Fibroblast of pulmonary artery (primary cell): Measurements from ENCODE around the gene WLS.
A peak's percentile ranks its signal among the peaks of the same experiment; 100 is the strongest.

Experiments used
- DNase-seq: peaks from one replicate; pipeline ENCODE4 v3.0.0-alpha.2; 2010; ENCODE audit warnings: low read depth
- H3K4me3 ChIP-seq: replicated peaks from 2 replicates; pipeline ENCODE4 v1.5.1; 2011; ENCODE audit warnings: low read depth, mild to moderate bottlenecking, control low read depth, low read length, moderate library complexity
- TF ChIP-seq, protein P1 (sequence below): IDR thresholded peaks from 2 replicates; pipeline ENCODE4 v1.5.1; 2011; ENCODE audit warnings: mild to moderate bottlenecking, control low read depth, low read length, inconsistent platforms; ENCODE audit errors: missing control alignments

The WLS gene

DNA sequence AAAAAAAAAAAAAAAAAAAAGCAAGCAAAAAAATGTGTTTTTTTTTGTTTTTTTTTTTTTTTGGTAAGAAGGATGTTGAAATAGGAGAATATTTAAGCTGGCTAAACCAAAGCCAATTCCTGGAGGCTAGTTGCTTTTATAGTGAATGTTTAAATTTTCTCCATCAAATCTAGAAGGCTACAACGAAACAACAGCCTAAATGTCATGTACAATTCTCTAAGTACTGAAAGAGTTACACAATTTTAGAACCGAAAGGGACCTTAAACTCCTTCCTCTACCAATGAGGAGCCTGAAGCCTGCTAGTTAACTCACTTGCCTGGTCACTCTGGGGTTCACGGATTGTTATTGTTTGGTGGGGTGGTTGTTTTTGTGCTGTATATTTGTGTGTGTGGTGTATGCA, 3.5 kb downstream of the WLS start:
- TF ChIP-seq, protein P1, sequence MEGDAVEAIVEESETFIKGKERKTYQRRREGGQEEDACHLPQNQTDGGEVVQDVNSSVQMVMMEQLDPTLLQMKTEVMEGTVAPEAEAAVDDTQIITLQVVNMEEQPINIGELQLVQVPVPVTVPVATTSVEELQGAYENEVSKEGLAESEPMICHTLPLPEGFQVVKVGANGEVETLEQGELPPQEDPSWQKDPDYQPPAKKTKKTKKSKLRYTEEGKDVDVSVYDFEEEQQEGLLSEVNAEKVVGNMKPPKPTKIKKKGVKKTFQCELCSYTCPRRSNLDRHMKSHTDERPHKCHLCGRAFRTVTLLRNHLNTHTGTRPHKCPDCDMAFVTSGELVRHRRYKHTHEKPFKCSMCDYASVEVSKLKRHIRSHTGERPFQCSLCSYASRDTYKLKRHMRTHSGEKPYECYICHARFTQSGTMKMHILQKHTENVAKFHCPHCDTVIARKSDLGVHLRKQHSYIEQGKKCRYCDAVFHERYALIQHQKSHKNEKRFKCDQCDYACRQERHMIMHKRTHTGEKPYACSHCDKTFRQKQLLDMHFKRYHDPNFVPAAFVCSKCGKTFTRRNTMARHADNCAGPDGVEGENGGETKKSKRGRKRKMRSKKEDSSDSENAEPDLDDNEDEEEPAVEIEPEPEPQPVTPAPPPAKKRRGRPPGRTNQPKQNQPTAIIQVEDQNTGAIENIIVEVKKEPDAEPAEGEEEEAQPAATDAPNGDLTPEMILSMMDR = no peak
- H3K4me3 ChIP-seq = peak overlapping the region; percentile 95
- peak; percentile 46 for DNase-seq

DNA sequence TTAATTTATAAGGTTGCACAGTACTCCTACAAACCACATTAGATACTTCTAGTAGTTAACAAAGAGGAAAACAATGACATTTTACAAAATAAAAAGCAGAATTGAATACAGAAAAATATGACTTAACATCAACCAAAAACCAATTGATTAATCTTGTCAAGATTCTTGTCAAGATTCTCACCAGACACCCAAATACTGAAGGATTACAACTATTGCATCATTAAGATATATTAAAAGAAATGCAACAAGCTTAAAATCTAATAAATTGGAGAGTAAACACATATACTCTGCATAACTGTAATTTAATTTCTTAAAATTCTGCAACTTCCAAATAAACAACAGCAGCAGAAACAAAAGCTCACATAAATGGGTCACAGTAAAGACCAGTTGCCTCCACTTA, 4.7 kb downstream of the WLS start:
- no peak for DNase-seq
- TF ChIP-seq, protein P1 = no peak
- H3K4me3 ChIP-seq = no peak overlapping the region

DNA sequence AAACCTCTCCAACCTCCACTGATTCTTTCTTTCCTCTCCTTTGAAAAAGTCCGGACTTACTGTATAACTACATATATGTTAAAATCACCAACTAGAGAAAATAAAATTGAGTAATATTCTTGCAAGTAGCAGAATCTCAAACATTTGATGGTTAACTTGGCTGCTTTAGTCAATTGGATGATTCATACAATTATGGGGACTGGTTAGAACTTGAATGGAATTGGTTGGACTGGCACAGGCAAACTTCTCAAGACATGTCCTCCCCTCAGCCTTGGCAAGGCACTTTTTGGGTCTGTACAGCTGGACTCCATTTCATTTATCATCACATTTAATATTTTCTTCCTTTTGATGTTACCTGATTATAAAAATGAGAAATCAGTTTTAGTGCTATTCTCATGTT, 6.5 kb downstream of the WLS start:
- no peak overlapping the region for H3K4me3 ChIP-seq
- DNase-seq = no peak
- TF ChIP-seq, protein P1 = no peak

DNA sequence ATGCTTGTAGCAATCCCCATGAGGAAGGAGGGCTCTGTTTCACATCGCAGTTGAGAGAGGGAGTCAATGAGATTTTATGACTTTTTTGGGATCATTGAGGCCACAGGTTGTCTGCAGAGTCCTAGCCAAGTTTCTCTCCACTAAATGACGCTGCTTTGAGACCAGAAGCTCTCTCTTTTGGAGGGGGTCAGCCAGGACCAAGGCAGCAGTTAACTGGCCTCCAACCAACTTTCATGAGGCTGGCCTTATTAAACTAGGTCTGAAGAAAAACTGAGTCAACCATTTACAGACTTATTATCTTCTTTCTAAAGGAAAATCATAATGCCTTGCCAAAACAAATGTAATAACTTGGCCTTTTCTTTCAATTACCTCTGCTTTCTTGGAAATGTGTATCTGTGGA, 8.6 kb downstream of the WLS start:
- no peak for DNase-seq
- H3K4me3 ChIP-seq = no peak overlapping the region
- TF ChIP-seq, protein P1 = no peak

DNA sequence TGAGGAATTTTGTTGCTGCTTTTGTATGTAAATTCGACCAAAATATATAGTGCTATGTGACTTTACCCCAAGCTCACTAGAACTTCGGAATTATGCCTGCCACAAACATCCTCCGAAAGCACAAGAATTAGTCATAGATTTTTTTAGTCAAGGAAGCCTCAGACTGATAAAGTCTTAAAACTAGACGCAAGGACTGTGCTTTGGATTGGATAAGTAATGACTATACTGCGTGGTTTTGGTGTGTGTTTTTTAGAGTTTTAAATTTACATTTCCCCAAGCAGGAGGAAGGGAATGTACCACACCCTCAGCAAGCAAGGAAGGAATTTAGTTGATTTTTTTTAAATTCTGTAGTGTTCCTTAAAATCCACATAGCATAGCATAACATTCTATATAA, 10.3 kb downstream of the WLS start:
- TF ChIP-seq, protein P1 = no peak
- DNase-seq = peak; percentile 73
- no peak overlapping the region for H3K4me3 ChIP-seq

DNA sequence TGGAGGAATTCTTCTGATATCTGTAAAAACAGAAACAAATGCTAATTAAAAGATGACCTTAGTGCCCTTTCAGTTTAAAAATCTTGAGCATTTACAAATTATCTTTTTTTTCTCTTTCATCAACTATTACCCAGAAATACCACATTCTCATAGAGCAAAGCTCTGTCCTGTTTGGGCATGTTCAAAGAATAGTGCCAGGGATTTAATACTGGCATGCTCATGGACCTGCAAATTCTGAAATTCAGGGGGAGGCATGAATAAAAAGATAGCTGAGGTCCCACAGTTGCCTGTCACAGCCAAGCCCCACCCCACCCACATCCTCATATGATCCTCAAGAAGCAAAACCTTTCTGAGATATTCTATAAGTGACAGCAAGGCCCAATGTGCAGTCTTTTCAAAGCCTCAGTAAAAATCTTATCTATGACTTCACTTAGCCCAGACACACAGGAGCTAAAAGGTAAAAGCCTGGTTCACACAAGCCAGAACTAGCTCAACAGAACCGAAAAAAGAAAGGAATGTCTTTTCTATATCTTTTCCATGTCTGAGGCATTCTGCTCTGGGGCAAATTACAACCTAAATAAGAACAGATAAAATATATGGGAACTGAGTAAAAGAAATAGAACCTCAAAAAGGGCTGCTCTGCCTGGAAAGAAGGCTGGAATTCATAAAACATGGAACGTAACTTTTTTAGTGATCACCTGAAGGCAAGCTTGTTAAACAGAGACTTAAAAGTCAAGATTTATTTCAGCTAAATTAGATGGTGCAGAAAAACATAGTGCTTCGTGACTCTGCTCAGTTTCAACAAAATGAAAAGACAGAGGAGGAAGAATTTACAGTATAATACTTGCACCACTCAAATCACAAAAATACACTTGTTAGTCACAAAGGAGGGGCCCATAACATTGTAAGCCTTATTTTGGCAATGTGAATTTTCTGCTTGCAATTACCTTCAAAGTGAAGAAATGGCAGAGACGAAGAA, 11.0 kb downstream of the WLS start:
- DNase-seq = no peak
- no peak overlapping the region for H3K4me3 ChIP-seq
- TF ChIP-seq, protein P1 = no peak
